ENCODE measurements around the gene ICOSLG.
"Not testable (repeated sequence)": the region's sequence is repeated elsewhere in the genome, so short reads cannot be mapped to it uniquely, and the experiment has no call there.

Gene ICOSLG

GRCh38 chr21:44190349-44191271 lies 50.1 kb downstream of the ICOSLG start:
- not testable (repeated sequence) for H3K36me3 ChIP-seq (ENCODE audit: insufficient read depth, low read length); DNase-seq; H3K27ac ChIP-seq (ENCODE audit: low read length); ATAC-seq (ENCODE audit: insufficient read depth, low read depth); H3K4me2 ChIP-seq (ENCODE audit: insufficient read depth, low read length); H3K79me2 ChIP-seq (ENCODE audit: insufficient read depth, low read length); H3K9ac ChIP-seq (ENCODE audit: low read depth, low read length); H3K4me3 ChIP-seq (ENCODE audit: low read depth in 1 of 2, low read length in 2 of 2); H3K9me3 ChIP-seq (ENCODE audit: insufficient read depth, low read length, severe bottlenecking); H4K20me1 ChIP-seq (ENCODE audit: insufficient read depth, low read length); H3K4me1 ChIP-seq (ENCODE audit: insufficient read depth, low read length); H2AFZ ChIP-seq (ENCODE audit: low read depth, low read length); H3K27me3 ChIP-seq (ENCODE audit: insufficient read depth, low read length, poor library complexity)

DNA sequence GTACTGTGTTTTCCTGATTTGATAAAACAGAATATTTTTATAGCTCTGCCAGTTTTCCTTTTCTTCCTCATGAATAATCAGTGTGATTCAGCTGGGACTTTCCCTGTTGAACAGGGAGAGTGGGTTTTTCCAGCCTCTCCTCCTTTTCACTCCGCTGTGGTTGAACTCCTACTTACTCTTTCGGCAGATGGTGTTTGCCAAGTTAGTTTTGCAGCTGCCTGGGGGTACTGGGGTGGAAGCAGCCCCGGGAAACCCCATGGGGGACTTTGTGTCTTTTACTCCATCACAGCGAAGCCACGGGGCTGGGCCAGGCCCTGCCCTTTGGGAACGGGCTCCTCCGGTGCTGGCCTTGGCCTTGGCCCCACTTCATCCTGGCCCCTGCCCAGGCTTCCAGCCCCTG lies 55.9 kb downstream of the ICOSLG start:
- H3K27ac ChIP-seq (ENCODE audit: low read length); H3K9ac ChIP-seq (ENCODE audit: low read depth, low read length); H2AFZ ChIP-seq (ENCODE audit: low read depth, low read length); H3K27me3 ChIP-seq (ENCODE audit: insufficient read depth, low read length, poor library complexity); H3K4me3 ChIP-seq (ENCODE audit: low read depth in 1 of 2, low read length in 2 of 2); H3K36me3 ChIP-seq (ENCODE audit: insufficient read depth, low read length); DNase-seq; H3K4me1 ChIP-seq (ENCODE audit: insufficient read depth, low read length); ATAC-seq (ENCODE audit: insufficient read depth, low read depth); H3K79me2 ChIP-seq (ENCODE audit: insufficient read depth, low read length); H3K4me2 ChIP-seq (ENCODE audit: insufficient read depth, low read length); H4K20me1 ChIP-seq (ENCODE audit: insufficient read depth, low read length); H3K9me3 ChIP-seq (ENCODE audit: insufficient read depth, low read length, severe bottlenecking): not testable (repeated sequence)

DNA sequence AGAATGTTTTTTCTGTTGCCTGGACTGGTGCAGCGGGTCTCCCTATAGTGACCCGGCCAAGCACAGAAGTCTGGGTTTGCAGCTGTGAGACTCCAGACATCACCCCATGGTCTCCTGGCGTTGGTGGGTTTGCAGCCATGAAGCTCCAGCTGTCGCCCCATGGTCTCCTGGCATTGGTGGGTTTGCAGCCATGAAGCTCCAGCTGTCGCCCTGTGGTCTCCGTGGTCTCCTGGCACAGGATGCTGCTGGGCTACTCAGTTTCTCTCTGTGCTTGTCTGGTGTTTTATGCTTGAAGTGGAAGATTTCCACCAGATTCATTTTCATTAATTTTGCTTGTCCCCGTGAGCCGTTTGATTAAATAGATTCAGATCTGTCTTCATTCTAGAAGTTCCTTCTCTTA lies 58.5 kb downstream of the ICOSLG start:
- H2AFZ ChIP-seq (ENCODE audit: low read depth, low read length); H4K20me1 ChIP-seq (ENCODE audit: insufficient read depth, low read length); H3K4me2 ChIP-seq (ENCODE audit: insufficient read depth, low read length); DNase-seq; H3K36me3 ChIP-seq (ENCODE audit: insufficient read depth, low read length); H3K27ac ChIP-seq (ENCODE audit: low read length); H3K79me2 ChIP-seq (ENCODE audit: insufficient read depth, low read length); H3K9ac ChIP-seq (ENCODE audit: low read depth, low read length); H3K9me3 ChIP-seq (ENCODE audit: insufficient read depth, low read length, severe bottlenecking); H3K4me3 ChIP-seq (ENCODE audit: low read depth in 1 of 2, low read length in 2 of 2); H3K27me3 ChIP-seq (ENCODE audit: insufficient read depth, low read length, poor library complexity); H3K4me1 ChIP-seq (ENCODE audit: insufficient read depth, low read length): not testable (repeated sequence)
- peak; percentile 97 for ATAC-seq (ENCODE audit: insufficient read depth, low read depth)

GRCh38 chr21:44181506-44181905 lies 59.2 kb downstream of the ICOSLG start:
- not testable (repeated sequence) for H3K4me2 ChIP-seq (ENCODE audit: insufficient read depth, low read length); ATAC-seq (ENCODE audit: insufficient read depth, low read depth); DNase-seq

GRCh38 chr21:44176127-44176526 lies 64.6 kb downstream of the ICOSLG start:
- H4K20me1 ChIP-seq (ENCODE audit: insufficient read depth, low read length); H3K79me2 ChIP-seq (ENCODE audit: insufficient read depth, low read length); DNase-seq; H3K9ac ChIP-seq (ENCODE audit: low read depth, low read length); H3K27me3 ChIP-seq (ENCODE audit: insufficient read depth, low read length, poor library complexity); H3K27ac ChIP-seq (ENCODE audit: low read length); H2AFZ ChIP-seq (ENCODE audit: low read depth, low read length); H3K4me3 ChIP-seq (ENCODE audit: low read depth in 1 of 2, low read length in 2 of 2); ATAC-seq (ENCODE audit: insufficient read depth, low read depth); H3K4me1 ChIP-seq (ENCODE audit: insufficient read depth, low read length); H3K4me2 ChIP-seq (ENCODE audit: insufficient read depth, low read length); H3K9me3 ChIP-seq (ENCODE audit: insufficient read depth, low read length, severe bottlenecking); H3K36me3 ChIP-seq (ENCODE audit: insufficient read depth, low read length): not testable (repeated sequence)

More at GRCh38 chr21:44181506-44181905, 59.2 kb downstream of the ICOSLG start:
- H3K9me3 ChIP-seq (ENCODE audit: insufficient read depth, low read length, severe bottlenecking); H3K36me3 ChIP-seq (ENCODE audit: insufficient read depth, low read length); H3K27ac ChIP-seq (ENCODE audit: low read length); H3K79me2 ChIP-seq (ENCODE audit: insufficient read depth, low read length); H3K27me3 ChIP-seq (ENCODE audit: insufficient read depth, low read length, poor library complexity); H3K4me3 ChIP-seq (ENCODE audit: low read depth in 1 of 2, low read length in 2 of 2); H3K9ac ChIP-seq (ENCODE audit: low read depth, low read length); H3K4me1 ChIP-seq (ENCODE audit: insufficient read depth, low read length); H4K20me1 ChIP-seq (ENCODE audit: insufficient read depth, low read length); H2AFZ ChIP-seq (ENCODE audit: low read depth, low read length): not testable (repeated sequence)

DNA sequence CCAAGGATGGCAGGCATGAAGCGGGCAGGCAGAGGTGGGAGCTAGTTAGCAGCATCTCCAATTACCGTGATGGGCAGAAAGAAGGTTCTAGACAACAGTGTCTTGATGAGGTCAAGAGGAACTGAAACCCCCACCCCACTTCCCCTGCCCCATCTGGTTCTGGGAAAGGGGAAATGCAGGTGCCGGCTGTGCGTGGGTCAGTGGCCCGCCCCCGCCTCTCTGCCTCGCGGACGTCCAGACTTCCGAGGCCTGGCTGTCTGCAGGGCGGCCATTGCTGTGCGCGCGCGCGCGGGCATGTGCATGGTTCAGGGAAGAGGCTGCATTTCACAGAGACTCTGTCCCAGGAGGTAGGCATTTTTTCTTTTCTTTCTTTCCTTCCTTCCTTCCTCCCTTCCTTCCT lies 65.6 kb downstream of the ICOSLG start:
- H3K36me3 ChIP-seq (ENCODE audit: insufficient read depth, low read length); ATAC-seq (ENCODE audit: insufficient read depth, low read depth); H3K4me1 ChIP-seq (ENCODE audit: insufficient read depth, low read length); H4K20me1 ChIP-seq (ENCODE audit: insufficient read depth, low read length); H3K4me2 ChIP-seq (ENCODE audit: insufficient read depth, low read length); DNase-seq; H3K27me3 ChIP-seq (ENCODE audit: insufficient read depth, low read length, poor library complexity); H3K9me3 ChIP-seq (ENCODE audit: insufficient read depth, low read length, severe bottlenecking); H3K79me2 ChIP-seq (ENCODE audit: insufficient read depth, low read length); H2AFZ ChIP-seq (ENCODE audit: low read depth, low read length); H3K4me3 ChIP-seq (ENCODE audit: low read depth in 1 of 2, low read length in 2 of 2); H3K9ac ChIP-seq (ENCODE audit: low read depth, low read length); H3K27ac ChIP-seq (ENCODE audit: low read length): not testable (repeated sequence)

Data from DND-41 (cell line).